Small intestine (tissue), 7 donors: Measurements from ENCODE around the gene GDF7. TPM values are rescaled to one million over a fixed set of nuclear protein-coding genes. Genes with fewer than 3 reads are reported as not detected.

Source experiments
- DNase-seq, 2 donors: peaks; one replicate each; pipeline versions ENCODE4 v3.0.0 to v3.0.0-alpha.2; 2013
- FAIRE-seq: peaks from 2 replicates; lab custom pipeline; 2012; peaks lifted over from hg19 to GRCh38; lab: Jason Lieb, UNC
- H3K27ac ChIP-seq, 3 donors: one replicate each; pipeline ENCODE4 v1.5.1; 2013; ENCODE audit warnings: low read length in 2 of 3, mild to moderate bottlenecking in 2 of 3, control low read depth in 1 of 3, inconsistent platforms in 1 of 3, low read depth in 1 of 3, moderate library complexity in 1 of 3
- H3K27me3 ChIP-seq, 3 donors: one replicate each; pipeline ENCODE4 v1.6.1; 2013; ENCODE audit warnings: low read length in 3 of 3, inconsistent platforms in 1 of 3; ENCODE audit not compliant: control insufficient read depth in 3 of 3, insufficient read depth in 3 of 3
- H3K36me3 ChIP-seq, 3 donors: one replicate each; pipeline ENCODE4 v1.6.1; 2013; ENCODE audit warnings: low read length in 3 of 3, inconsistent platforms in 1 of 3, low read depth in 1 of 3, mild to moderate bottlenecking in 1 of 3, moderate library complexity in 1 of 3; ENCODE audit not compliant: control insufficient read depth in 3 of 3, insufficient read depth in 2 of 3
- H3K4me1 ChIP-seq, 3 donors: one replicate each; pipeline ENCODE4 v1.6.1; 2013; ENCODE audit warnings: low read length in 2 of 3, inconsistent platforms in 1 of 3, low read depth in 1 of 3, mild to moderate bottlenecking in 1 of 3, moderate library complexity in 1 of 3; ENCODE audit not compliant: control insufficient read depth in 3 of 3, insufficient read depth in 2 of 3
- H3K4me3 ChIP-seq, 3 donors: one replicate each; pipeline ENCODE4 v1.5.1; 2013; ENCODE audit warnings: low read length in 3 of 3, control low read depth in 1 of 3, inconsistent platforms in 1 of 3, low read depth in 1 of 3, mild to moderate bottlenecking in 1 of 3, moderate library complexity in 1 of 3
- H3K9me3 ChIP-seq, 2 donors: one replicate each; pipeline ENCODE4 v1.6.1; 2013; ENCODE audit warnings: low read depth in 1 of 2, low read length in 1 of 2; ENCODE audit not compliant: control insufficient read depth in 2 of 2, insufficient read depth in 1 of 2
- WGBS, 3 donors: extraction: QIAGEN DNeasy Blood & Tissue Kit; methylation state at CpG; one replicate each; pipeline ENCODE4 v1.1.7; 2013; 5-methylcytosine and 5-hydroxymethylcytosine counted together
- polyA plus RNA-seq, 4 donors: library from polyadenylated mRNA; stranded (reverse) in 3 of 4; unstranded in 1 of 4; fragments of 200-250 nt in 3 of 4; fragments of 120-200 nt in 1 of 4; gene quantifications; one replicate each; pipeline versions ENCODE4 v1.2.1 to v1.2.3, GENCODE V29; 2013
- donor health status: healthy with polysubstance abuse.
- donor health status: control.
- donor health status: control.
- donor health status: Bipolar disorder and iron deficiency.
- donor health status: healthy.

The GDF7 gene
- polyA plus RNA-seq, 4 donors, result 0.16 TPM; not detected in 2

- FAIRE-seq (no peak), DNase-seq (no peak)
- Histone ChIP-seq H3K4me1 (peaks cover 0 to 25% (median 5%) of the 10 kb centered on the region in 3 donors), H3K27ac (peak overlapping the region in 1 of 3 donors; percentile 41), H3K4me3 (no peak overlapping the region), H3K9me3 (no peaks in the 10 kb centered on the region), H3K27me3 (no peaks in the 10 kb centered on the region), H3K36me3 (peaks cover 6 to 83% (median 12%) of the 10 kb centered on the region in 3 donors)
- WGBS, 3 donors, result 63 to 70% (median 68%) methylated on average over 13 of the region's 13 CpGs
Observed at GRCh38 chr2:20637147-20637546, 29.8 kb upstream of the GDF7 start.

GRCh38 chr2:20638014-20638413 lies 28.9 kb upstream of the GDF7 start:
- FAIRE-seq, result no peak

GRCh38 chr2:20638646-20639430 lies 28.1 kb upstream of the GDF7 start:
- Histone ChIP-seq H3K9me3 (no peaks in the 10 kb centered on the region), H3K4me1 (peaks cover 0 to 23% (median 5%) of the 10 kb centered on the region in 3 donors), H3K27me3 (no peaks in the 10 kb centered on the region), H3K36me3 (peaks cover 6 to 87% (median 12%) of the 10 kb centered on the region in 3 donors), H3K4me3 (no peak overlapping the region), H3K27ac (no peak overlapping the region)
- 81 to 90% (median 86%) methylated on average over 15 of the region's 15 CpGs for WGBS, 3 donors
- DNase-seq (no peak), FAIRE-seq (no peak)

More at GRCh38 chr2:20638014-20638413, 28.9 kb upstream of the GDF7 start:
- Histone ChIP-seq H3K27me3 (no peaks in the 10 kb centered on the region), H3K4me3 (no peak overlapping the region), H3K36me3 (peaks cover 6 to 85% (median 12%) of the 10 kb centered on the region in 3 donors), H3K27ac (peak overlapping the region in 1 of 3 donors; percentile 41), H3K4me1 (peaks cover 0 to 25% (median 5%) of the 10 kb centered on the region in 3 donors), H3K9me3 (no peaks in the 10 kb centered on the region)
- no peak for DNase-seq
- WGBS, 3 donors, result 91 to 92% (median 92%) methylated on average over 13 of the region's 13 CpGs

DNA sequence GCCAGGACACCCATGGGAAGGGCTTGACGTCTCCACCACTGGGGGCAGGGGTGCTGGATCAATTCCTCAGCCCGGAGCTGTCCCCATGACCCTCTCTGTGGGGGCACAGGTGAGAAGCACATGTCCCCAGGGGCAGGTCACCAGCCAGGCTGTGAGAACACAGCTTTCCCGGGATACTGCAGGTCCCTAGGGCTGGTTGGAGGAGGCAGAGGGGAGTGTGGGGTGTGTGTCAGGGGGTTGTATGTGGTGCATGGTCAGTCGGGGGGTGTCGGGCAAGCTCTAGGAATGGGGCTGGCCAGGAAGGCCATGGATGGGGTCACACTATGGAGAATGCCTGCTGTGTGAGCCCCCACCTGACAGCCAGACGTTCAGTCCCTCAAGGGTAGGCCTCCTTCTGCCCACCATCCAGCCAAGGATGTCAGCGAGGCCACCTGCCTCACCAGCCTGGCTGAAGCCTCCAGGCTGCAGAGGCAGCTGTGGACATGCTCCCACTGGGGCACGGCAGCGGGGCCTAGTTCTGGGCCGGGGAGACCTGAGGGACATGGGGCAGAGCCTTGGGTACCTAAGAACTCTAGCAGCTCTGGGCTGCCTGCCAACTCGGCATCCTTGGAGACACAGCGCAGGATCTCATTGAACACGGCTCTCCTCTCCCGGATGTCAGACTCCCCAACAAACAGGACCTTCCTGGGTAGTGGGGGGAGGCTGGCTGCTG lies 26.4 kb upstream of the GDF7 start:
- Histone ChIP-seq H3K4me1 (peaks cover 0 to 6% (median 0%) of the 10 kb centered on the region in 3 donors), H3K27ac (no peak overlapping the region), H3K9me3 (no peaks in the 10 kb centered on the region), H3K4me3 (no peak overlapping the region), H3K27me3 (no peaks in the 10 kb centered on the region), H3K36me3 (peaks cover 6 to 91% (median 14%) of the 10 kb centered on the region in 3 donors)
- no peak for FAIRE-seq
- DNase-seq, result no peak
- whole genome bisulfite sequencing, 3 donors, result 83 to 89% (median 88%) methylated on average over 14 of the region's 14 CpGs

DNA sequence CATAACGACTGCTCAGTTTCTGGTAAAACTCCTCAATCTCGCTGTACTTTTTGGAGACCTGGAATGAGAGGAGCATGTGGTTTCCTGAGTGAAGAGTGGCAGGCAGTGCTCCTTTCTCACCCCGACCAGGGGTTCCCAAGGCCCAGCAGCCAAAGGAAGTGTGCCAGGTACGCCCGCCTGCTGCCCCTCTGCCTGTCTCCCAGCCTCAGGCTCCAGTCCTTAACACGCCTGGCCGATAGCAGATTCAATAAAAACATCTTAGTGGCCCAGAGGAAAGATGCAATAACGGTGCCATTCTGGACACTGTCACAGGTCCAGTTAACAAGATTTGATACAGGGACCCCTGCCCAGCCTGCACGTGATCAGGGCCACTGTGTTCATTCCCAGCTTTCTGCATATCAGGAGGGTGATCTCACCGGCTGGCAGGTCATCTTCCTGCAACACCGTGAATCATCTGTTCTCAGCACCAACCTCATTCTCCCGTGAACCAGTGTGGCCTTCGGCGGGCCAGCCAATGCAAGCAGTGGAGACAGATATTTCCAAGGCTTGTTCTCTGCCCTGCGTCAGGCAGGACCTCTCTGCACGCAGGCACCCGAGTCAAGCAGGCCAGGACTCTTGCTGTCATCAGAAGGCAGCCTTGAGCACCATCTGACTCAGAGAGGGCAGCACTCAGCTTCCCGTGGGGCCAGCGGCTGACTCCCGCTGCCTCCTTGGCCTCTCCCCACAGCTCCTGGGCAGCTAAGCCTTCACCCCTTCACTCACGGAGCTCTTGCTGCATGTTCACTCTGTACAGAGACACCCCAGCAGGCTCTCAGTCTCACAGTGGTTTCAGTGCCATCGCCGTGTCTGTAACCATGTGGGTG lies 25.6 kb upstream of the GDF7 start:
- Histone ChIP-seq H3K27ac (no peak overlapping the region), H3K27me3 (no peaks in the 10 kb centered on the region), H3K9me3 (no peaks in the 10 kb centered on the region), H3K4me3 (no peak overlapping the region), H3K4me1 (no peaks in the 10 kb centered on the region), H3K36me3 (peaks cover 5 to 93% (median 14%) of the 10 kb centered on the region in 3 donors)
- DNase-seq (no peak), FAIRE-seq (no peak)
- WGBS, 3 donors, result 89 to 90% (median 89%) methylated on average over 23 of the region's 23 CpGs

GRCh38 chr2:20642055-20642971 lies 24.6 kb upstream of the GDF7 start:
- no peak overlapping the region for H3K4me3 ChIP-seq
- peaks cover 3 to 95% (median 10%) of the 10 kb centered on the region in 3 donors for H3K36me3 ChIP-seq
- FAIRE-seq (no peak), DNase-seq (peak; percentile 64 to 81)
- no peak overlapping the region for H3K27ac ChIP-seq
- 31 to 38% (median 32%) methylated on average over 26 of the region's 26 CpGs for WGBS, 3 donors
- H3K27me3 ChIP-seq, result no peaks in the 10 kb centered on the region
- H3K9me3 ChIP-seq, result no peaks in the 10 kb centered on the region
- H3K4me1 ChIP-seq, result no peaks in the 10 kb centered on the region

DNA sequence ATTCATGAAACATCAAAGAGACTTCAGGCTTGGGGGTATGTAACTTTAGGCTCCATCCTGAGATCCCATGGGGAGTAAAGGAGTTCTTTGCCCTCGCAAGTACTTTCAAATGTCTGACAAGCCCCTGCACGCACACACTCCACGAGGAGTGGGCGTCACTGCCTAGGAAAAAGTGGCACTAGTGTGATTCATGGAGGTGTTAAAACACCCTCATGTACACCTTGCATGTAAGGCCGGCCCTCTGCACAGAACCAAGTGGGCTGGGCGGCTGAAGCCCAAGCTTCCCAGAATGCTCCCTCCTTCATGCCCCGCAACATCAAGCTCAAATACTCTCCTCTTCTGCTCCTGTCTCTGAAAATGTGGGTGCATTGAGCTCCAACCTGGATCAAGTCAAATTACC lies 23.9 kb upstream of the GDF7 start:
- H3K36me3 ChIP-seq, result peaks cover under 1 to 91% (median 9%) of the 10 kb centered on the region in 3 donors
- H3K4me1 ChIP-seq, result peaks cover 0 to 4% (median 0%) of the 10 kb centered on the region in 3 donors
- no peak for DNase-seq
- 94 to 98% (median 97%) methylated on average over 7 of the region's 7 CpGs for WGBS, 3 donors
- H3K27ac ChIP-seq, result no peak overlapping the region
- H3K27me3 ChIP-seq, result no peaks in the 10 kb centered on the region
- H3K4me3 ChIP-seq, result no peak overlapping the region
- H3K9me3 ChIP-seq, result no peaks in the 10 kb centered on the region
- no peak for FAIRE-seq
